Measurements from ENCODE around the gene CAMK2B.

Gene CAMK2B

DNA sequence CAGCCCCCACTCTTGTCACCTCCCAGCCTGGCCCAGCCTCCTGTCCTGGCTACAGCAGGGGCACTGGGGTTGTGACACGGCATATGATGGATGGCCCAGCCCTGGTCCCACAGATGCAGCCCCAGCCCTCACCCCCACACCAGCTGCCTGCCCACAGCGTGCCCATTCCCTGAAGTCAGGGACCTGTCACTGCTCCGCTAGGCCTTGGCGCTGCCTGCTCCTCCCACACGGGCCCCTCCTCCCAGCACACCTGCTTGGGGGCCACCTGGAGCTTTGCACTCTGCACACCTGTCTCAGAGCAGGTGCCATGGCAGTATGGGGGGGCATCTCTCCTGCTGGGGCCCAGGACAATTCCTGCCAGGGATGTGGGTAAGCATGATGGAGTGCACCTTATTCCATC, 139.7 kb downstream of the CAMK2B start:
- Histone ChIP-seq H3F3A (ENCODE audit: insufficient read depth, low read length) (no peaks in the 10 kb centered on the region), H3K9me2 (ENCODE audit: low read depth, low read length) (no peaks in the 10 kb centered on the region), H3K4me1 (ENCODE audit: insufficient read depth, low read length, severe bottlenecking) (no peaks in the 10 kb centered on the region), H2AFZ (ENCODE audit: low read length) (no peak overlapping the region), H3K27ac (ENCODE audit: low read depth, low read length, poor library complexity, severe bottlenecking) (no peak overlapping the region), H3K79me2 (ENCODE audit: insufficient read depth, low read length) (no peaks in the 10 kb centered on the region), H3K4me3 (ENCODE audit: low read depth, low read length, poor library complexity, severe bottlenecking) (no peak overlapping the region), H4K20me1 (ENCODE audit: insufficient read depth, low read length) (no peaks in the 10 kb centered on the region), H3K27me3 (ENCODE audit: insufficient read depth, low read length) (peaks cover 27% of the 10 kb centered on the region; the same call in 1 of the 2 replicates), H3K36me3 (ENCODE audit: insufficient read depth, low read length) (no peaks in the 10 kb centered on the region; the same call in 1 of the 2 replicates), H3K9ac (ENCODE audit: low read length) (no peak overlapping the region), H3K9me3 (ENCODE audit: low read length) (0 out of 2 replicates have a peak, but pooled peaks cover 7% of the 10 kb centered on the region), H3K4me2 (ENCODE audit: low read length) (no peak overlapping the region)
- no peak for TF ChIP-seq EZH2 (IDR thresholded peaks at IDR 0.05; ENCODE audit: borderline replicate concordance, low read length)

DNA sequence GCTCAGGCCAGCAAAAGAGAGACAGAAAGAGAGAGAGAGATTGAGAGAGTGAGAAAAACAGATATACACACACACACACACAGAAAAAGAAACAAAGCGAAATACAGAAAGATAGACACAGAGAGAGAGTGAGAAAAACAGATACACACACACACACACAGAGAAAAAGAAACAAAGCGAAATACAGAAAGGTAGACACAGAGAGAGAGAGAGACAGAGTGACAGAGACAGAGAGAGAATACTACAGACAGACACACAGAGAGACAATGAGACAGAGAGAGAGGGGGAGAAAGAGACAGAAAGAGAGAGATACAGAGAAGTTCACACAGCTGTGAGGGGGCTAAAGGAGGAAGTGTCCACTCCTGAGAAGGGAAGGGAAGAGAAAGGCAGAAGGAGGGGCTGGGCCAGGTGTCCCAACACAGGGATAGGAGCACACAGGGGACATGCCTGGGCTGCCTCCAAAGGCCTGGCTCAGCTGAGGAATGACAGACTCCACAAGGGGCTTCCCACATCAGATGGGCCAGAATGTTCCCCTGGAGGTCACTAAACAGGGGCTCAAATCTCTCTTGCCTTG, 140.4 kb downstream of the CAMK2B start:
- H3K9ac ChIP-seq (ENCODE audit: low read length): no peak overlapping the region
- H3K9me3 ChIP-seq (ENCODE audit: low read length): 0 out of 2 replicates have a peak, but pooled peaks cover 7% of the 10 kb centered on the region
- no peaks in the 10 kb centered on the region for H3K9me2 ChIP-seq (ENCODE audit: low read depth, low read length)
- no peak overlapping the region for H3K4me3 ChIP-seq (ENCODE audit: low read depth, low read length, poor library complexity, severe bottlenecking)
- no peaks in the 10 kb centered on the region for H3K4me1 ChIP-seq (ENCODE audit: insufficient read depth, low read length, severe bottlenecking)
- no peaks in the 10 kb centered on the region for H4K20me1 ChIP-seq (ENCODE audit: insufficient read depth, low read length)
- H3K27me3 ChIP-seq (ENCODE audit: insufficient read depth, low read length): peaks cover 30% of the 10 kb centered on the region; the same call in 1 of the 2 replicates
- TF ChIP-seq EZH2 (IDR thresholded peaks at IDR 0.05; ENCODE audit: borderline replicate concordance, low read length): no peak
- TF ChIP-seq, protein P1, sequence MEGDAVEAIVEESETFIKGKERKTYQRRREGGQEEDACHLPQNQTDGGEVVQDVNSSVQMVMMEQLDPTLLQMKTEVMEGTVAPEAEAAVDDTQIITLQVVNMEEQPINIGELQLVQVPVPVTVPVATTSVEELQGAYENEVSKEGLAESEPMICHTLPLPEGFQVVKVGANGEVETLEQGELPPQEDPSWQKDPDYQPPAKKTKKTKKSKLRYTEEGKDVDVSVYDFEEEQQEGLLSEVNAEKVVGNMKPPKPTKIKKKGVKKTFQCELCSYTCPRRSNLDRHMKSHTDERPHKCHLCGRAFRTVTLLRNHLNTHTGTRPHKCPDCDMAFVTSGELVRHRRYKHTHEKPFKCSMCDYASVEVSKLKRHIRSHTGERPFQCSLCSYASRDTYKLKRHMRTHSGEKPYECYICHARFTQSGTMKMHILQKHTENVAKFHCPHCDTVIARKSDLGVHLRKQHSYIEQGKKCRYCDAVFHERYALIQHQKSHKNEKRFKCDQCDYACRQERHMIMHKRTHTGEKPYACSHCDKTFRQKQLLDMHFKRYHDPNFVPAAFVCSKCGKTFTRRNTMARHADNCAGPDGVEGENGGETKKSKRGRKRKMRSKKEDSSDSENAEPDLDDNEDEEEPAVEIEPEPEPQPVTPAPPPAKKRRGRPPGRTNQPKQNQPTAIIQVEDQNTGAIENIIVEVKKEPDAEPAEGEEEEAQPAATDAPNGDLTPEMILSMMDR (IDR thresholded peaks at IDR 0.05; ENCODE audit: low read length): no peak
- H3F3A ChIP-seq (ENCODE audit: insufficient read depth, low read length): no peaks in the 10 kb centered on the region
- H3K27ac ChIP-seq (ENCODE audit: low read depth, low read length, poor library complexity, severe bottlenecking): no peak overlapping the region
- H3K4me2 ChIP-seq (ENCODE audit: low read length): no peak overlapping the region
- no peaks in the 10 kb centered on the region for H3K79me2 ChIP-seq (ENCODE audit: insufficient read depth, low read length)
- no peak overlapping the region for H2AFZ ChIP-seq (ENCODE audit: low read length)
- no peaks in the 10 kb centered on the region; the same call in 1 of the 2 replicates for H3K36me3 ChIP-seq (ENCODE audit: insufficient read depth, low read length)

DNA sequence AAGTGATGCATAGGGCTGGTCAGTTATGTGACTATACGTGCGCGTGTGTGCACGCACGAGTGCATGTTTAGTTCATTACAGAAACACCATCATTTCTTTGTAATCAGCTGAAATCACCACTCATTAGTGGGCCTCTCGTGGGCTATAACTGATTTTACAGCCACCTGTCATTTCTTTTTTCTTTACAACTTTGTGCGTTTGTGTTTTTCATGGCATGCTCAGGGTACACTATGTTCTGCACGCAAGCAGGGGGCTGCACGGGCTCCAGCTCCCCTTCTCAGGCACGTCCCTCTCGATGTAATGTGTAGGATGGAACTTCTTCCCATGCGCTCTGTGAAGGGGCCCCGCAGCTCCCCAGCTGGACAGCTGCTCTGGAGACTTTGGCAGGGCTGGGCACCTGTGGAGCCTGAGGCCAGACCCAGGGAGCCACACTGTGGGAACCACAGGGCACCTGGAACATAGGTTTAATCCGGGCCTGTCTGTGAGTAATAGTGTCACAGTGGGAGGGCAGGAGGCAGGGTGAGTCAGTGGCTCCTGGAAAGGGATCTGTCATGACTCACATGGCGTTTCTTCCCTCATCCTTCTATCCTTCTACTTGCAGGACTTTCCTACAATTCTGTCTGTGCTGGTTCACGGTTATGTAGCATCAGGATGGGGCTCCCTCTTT, 141.1 kb downstream of the CAMK2B start:
- Histone ChIP-seq H3K4me3 (ENCODE audit: low read depth, low read length, poor library complexity, severe bottlenecking) (no peak overlapping the region), H3K27me3 (ENCODE audit: insufficient read depth, low read length) (peaks cover 26% of the 10 kb centered on the region; the same call in 1 of the 2 replicates), H4K20me1 (ENCODE audit: insufficient read depth, low read length) (no peaks in the 10 kb centered on the region), H3K27ac (ENCODE audit: low read depth, low read length, poor library complexity, severe bottlenecking) (no peak overlapping the region), H3K4me2 (ENCODE audit: low read length) (no peak overlapping the region), H3K9me3 (ENCODE audit: low read length) (0 out of 2 replicates have a peak, but pooled peaks cover 7% of the 10 kb centered on the region), H3K9me2 (ENCODE audit: low read depth, low read length) (no peaks in the 10 kb centered on the region), H3K4me1 (ENCODE audit: insufficient read depth, low read length, severe bottlenecking) (no peaks in the 10 kb centered on the region), H3K9ac (ENCODE audit: low read length) (no peak overlapping the region), H3K79me2 (ENCODE audit: insufficient read depth, low read length) (no peaks in the 10 kb centered on the region), H3K36me3 (ENCODE audit: insufficient read depth, low read length) (no peaks in the 10 kb centered on the region; the same call in 1 of the 2 replicates), H3F3A (ENCODE audit: insufficient read depth, low read length) (no peaks in the 10 kb centered on the region), H2AFZ (ENCODE audit: low read length) (no peak overlapping the region)
- no peak for TF ChIP-seq EZH2 (IDR thresholded peaks at IDR 0.05; ENCODE audit: borderline replicate concordance, low read length)
- TF ChIP-seq, protein P1 (IDR thresholded peaks at IDR 0.05; ENCODE audit: low read length): no peak
